GM12874 (cell line): Measurements from ENCODE around the gene ROGDI.

ENCODE experiments used
- TF ChIP-seq, protein P1 (sequence below): IDR thresholded peaks from 2 replicates; pipeline ENCODE4 v1.5.1; 2011; ENCODE audit warnings: low read depth, mild to moderate bottlenecking, control low read depth, low read length, moderate library complexity; ENCODE audit not compliant: insufficient read depth

The ROGDI gene

GRCh38 chr16:4760221-4760910, 42.1 kb downstream of the ROGDI start:
- TF ChIP-seq, protein P1, sequence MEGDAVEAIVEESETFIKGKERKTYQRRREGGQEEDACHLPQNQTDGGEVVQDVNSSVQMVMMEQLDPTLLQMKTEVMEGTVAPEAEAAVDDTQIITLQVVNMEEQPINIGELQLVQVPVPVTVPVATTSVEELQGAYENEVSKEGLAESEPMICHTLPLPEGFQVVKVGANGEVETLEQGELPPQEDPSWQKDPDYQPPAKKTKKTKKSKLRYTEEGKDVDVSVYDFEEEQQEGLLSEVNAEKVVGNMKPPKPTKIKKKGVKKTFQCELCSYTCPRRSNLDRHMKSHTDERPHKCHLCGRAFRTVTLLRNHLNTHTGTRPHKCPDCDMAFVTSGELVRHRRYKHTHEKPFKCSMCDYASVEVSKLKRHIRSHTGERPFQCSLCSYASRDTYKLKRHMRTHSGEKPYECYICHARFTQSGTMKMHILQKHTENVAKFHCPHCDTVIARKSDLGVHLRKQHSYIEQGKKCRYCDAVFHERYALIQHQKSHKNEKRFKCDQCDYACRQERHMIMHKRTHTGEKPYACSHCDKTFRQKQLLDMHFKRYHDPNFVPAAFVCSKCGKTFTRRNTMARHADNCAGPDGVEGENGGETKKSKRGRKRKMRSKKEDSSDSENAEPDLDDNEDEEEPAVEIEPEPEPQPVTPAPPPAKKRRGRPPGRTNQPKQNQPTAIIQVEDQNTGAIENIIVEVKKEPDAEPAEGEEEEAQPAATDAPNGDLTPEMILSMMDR = no peak

DNA sequence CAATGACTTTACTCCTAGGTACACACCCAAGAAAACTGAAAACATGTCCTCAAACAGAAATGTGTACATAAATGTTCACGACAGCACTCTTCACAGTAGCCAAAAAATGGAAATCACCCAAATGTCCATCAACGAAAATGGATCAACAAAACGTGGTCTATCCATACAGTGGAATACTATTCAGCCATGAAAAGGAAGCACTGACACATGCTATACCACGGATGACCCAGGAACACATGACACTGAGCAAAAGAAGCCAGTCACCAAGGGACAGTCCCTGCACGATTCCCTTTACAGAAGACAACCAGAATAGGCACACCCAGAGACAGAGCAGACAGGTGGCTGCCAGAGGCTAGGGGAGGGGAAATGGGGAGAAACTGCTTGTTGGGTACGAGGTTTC, 46.7 kb downstream of the ROGDI start:
- TF ChIP-seq, protein P1 = no peak

- TF ChIP-seq, protein P1 = no peak
These were observed 47.6 kb downstream of the ROGDI start for GRCh38 chr16:4754865-4755264.

DNA sequence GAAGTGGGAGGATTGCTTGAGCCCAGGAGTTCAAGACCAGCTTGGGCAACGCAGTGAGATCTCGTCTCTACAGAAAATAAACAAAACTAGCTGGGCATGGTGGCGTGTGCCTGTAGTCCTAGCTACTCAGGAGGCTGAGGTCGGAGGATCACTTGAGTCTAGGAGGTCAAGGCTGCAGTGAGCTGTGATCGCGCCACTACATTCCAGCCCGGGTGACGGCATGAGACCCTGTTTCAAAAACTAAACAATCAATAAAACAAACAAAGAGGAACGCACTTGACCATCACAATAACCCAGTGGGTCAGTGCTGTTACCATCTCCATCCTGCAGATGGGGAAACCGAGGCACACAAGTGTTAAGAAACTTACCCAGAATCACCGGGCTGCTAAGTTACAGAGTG, 49.2 kb downstream of the ROGDI start:
- TF ChIP-seq, protein P1 = no peak

- TF ChIP-seq, protein P1 = no peak
These were observed 49.9 kb downstream of the ROGDI start for GRCh38 chr16:4752351-4753100.

DNA sequence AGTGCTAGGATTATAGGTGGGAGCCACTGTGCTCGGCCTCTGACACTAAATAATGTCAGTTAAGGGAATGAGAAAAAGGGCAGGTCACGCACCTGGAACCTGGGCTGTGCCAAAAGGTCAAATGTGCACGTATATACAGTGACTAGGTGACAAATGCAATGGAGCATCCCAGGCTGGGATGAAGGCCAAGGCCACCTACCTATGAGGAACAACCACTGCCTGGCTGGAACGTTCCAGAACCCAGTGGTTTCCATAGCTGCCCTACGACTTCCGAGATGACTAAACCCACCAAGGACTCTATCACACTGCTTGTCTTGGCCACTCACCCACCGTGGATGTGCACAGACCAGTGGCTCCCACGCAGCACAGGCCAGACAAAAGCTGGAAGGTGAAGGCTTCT, 51.5 kb downstream of the ROGDI start:
- TF ChIP-seq, protein P1 = no peak

DNA sequence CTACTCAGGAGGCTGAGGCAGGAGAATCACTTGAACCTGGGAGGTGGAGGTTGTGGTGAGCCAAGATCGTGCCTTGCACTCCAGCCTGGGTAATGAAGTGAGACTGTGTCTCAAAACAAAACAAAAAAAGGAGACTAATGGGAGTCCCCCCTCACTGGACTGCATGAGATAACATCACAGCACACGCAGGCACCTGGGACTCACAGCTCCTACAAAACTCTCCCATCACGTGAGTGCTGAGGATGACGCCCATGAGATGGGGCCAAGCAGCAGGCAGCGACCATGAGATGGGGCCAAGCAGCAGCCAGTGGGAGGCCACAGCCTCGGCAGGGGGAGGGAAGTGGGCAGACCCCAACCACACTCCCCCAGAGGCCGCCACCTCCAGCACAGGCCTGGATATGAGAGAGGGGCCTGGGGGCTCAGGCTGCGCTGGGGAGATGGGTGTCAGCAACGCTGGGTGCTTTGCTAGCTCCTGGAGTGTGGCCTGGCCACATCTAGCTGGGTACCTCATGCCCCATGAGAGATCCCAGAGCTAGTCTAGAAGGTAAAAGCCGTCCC, 52.7 kb downstream of the ROGDI start:
- TF ChIP-seq, protein P1 = no peak
